Ectodermal cell (in vitro differentiated cells): ENCODE data around the gene MGAT1.

Source experiments
- H3K27ac ChIP-seq: 2 replicates; pipeline ENCODE4 v1.7.0; 2013; ENCODE audit warnings: mild to moderate bottlenecking, low read depth, low read length; ENCODE audit not compliant: insufficient read depth, poor library complexity, severe bottlenecking
- H3K27me3 ChIP-seq: 2 replicates; pipeline ENCODE4 v1.7.0; 2013; ENCODE audit warnings: mild to moderate bottlenecking, low read length; ENCODE audit not compliant: insufficient read depth, control insufficient read depth, poor library complexity, severe bottlenecking
- H3K36me3 ChIP-seq: one replicate; pipeline ENCODE4 v1.7.0; 2013; ENCODE audit warnings: low read length; ENCODE audit not compliant: control insufficient read depth, insufficient read depth
- H3K4me1 ChIP-seq: one replicate; pipeline ENCODE4 v1.7.0; 2013; ENCODE audit warnings: low read length; ENCODE audit not compliant: control insufficient read depth, insufficient read depth
- H3K4me3 ChIP-seq: 2 replicates; pipeline ENCODE4 v1.7.0; 2013; ENCODE audit warnings: low read depth, low read length, control low read depth; ENCODE audit not compliant: insufficient read depth
- H3K9me3 ChIP-seq: 2 replicates; pipeline ENCODE4 v1.7.0; 2013; ENCODE audit warnings: mild to moderate bottlenecking, low read length, moderate library complexity; ENCODE audit not compliant: control insufficient read depth
- WGBS, 2 experiments: methylation state at CpG; one replicate each; pipeline ENCODE4 v1.1.7; 2013; ENCODE audit warnings: missing lambda C conversion rate in 2 of 2; 5-methylcytosine and 5-hydroxymethylcytosine counted together

MGAT1 gene

DNA sequence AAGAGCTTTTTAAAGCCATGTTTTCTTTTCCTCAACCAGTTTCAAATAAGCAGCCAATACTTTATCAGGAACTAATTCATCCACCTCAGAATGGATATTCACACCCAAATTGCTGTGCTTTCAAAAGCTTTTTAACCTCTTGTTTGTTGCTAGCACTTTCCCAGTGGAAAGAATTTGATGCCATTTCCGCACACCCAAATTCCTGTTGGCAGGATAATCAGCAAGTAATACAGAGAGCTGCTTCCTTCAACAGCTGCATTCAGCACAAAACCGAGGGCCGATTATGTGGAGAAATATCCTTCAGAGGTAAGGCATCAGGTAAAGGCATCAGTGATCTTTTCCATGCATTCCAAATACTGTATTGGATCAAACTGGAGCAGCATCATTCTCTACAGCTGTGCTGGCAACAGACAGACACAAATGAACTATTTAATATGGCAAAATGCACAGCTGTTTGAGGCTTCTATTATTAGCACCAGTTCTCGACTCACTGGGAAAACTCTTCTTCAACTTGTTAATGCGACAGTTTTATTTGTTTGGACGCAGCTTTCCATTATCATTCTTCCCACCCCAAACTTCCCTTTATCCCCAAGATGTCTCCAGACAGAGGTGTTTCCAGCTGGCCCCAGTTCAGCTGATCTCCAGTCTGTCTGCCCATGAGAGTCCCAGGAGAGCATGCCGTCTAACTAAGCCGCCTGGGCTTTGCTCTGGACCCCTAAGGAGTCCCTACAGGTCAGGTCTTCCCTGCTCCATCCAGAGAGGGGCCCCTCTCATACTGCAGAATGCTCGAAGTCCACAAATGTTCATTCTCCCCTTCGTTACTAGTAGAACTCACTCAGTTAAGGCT is 22.2 kb upstream of the MGAT1 start:
- no peak overlapping the region for H3K27ac ChIP-seq
- no peaks in the 10 kb centered on the region for H3K4me1 ChIP-seq
- H3K9me3 ChIP-seq: no peaks in the 10 kb centered on the region
- H3K36me3 ChIP-seq: peaks cover 6% of the 10 kb centered on the region
- 88 to 89% methylated on average over 10 of the region's 10 CpGs for WGBS, 2 experiments
- H3K27me3 ChIP-seq: no peaks in the 10 kb centered on the region
- H3K4me3 ChIP-seq: no peak overlapping the region

GRCh38 chr5:180823940-180824629 is 21.5 kb upstream of the MGAT1 start:
- Histone ChIP-seq H3K27ac (no peak overlapping the region), H3K9me3 (no peaks in the 10 kb centered on the region)
- 88 to 93% methylated on average over 5 to 6 of the region's 6 CpGs for WGBS, 2 experiments

GRCh38 chr5:180823346-180823745 is 20.7 kb upstream of the MGAT1 start:
- H3K4me3 ChIP-seq: no peak overlapping the region
- no peaks in the 10 kb centered on the region for H3K27me3 ChIP-seq
- no peaks in the 10 kb centered on the region for H3K4me1 ChIP-seq
- H3K27ac ChIP-seq: no peak overlapping the region
- no peaks in the 10 kb centered on the region for H3K36me3 ChIP-seq
- H3K9me3 ChIP-seq: no peaks in the 10 kb centered on the region
- 85 to 89% methylated on average over 7 of the region's 7 CpGs for WGBS, 2 experiments

More at GRCh38 chr5:180823940-180824629, 21.5 kb upstream of the MGAT1 start:
- Histone ChIP-seq H3K4me3 (no peak overlapping the region), H3K27me3 (no peaks in the 10 kb centered on the region), H3K36me3 (no peaks in the 10 kb centered on the region), H3K4me1 (no peaks in the 10 kb centered on the region)

GRCh38 chr5:180821538-180821937 is 18.9 kb upstream of the MGAT1 start:
- Histone ChIP-seq H3K9me3 (no peaks in the 10 kb centered on the region), H3K27me3 (no peaks in the 10 kb centered on the region), H3K36me3 (no peaks in the 10 kb centered on the region), H3K4me1 (peaks cover 6% of the 10 kb centered on the region), H3K4me3 (no peak overlapping the region), H3K27ac (no peak overlapping the region)
- 96 to 98% methylated on average over 4 of the region's 4 CpGs for WGBS, 2 experiments

- 81 to 88% methylated on average over 3 of the region's 3 CpGs for whole genome bisulfite sequencing, 2 experiments
- no peaks in the 10 kb centered on the region for H3K27me3 ChIP-seq
- peaks cover 6% of the 10 kb centered on the region for H3K4me1 ChIP-seq
- H3K27ac ChIP-seq: no peak overlapping the region
- no peaks in the 10 kb centered on the region for H3K36me3 ChIP-seq
- H3K9me3 ChIP-seq: no peaks in the 10 kb centered on the region
- H3K4me3 ChIP-seq: no peak overlapping the region
These were observed 18.2 kb upstream of the MGAT1 start for GRCh38 chr5:180820788-180821321.

- H3K4me1 ChIP-seq: peaks cover 6% of the 10 kb centered on the region
- no peaks in the 10 kb centered on the region for H3K27me3 ChIP-seq
- 90 to 94% methylated on average over 6 of the region's 6 CpGs for WGBS, 2 experiments
- no peaks in the 10 kb centered on the region for H3K36me3 ChIP-seq
- no peaks in the 10 kb centered on the region for H3K9me3 ChIP-seq
- no peak overlapping the region for H3K4me3 ChIP-seq
- H3K27ac ChIP-seq: no peak overlapping the region
These were observed 16.2 kb upstream of the MGAT1 start for GRCh38 chr5:180818677-180819341.

- WGBS, 2 experiments: 85 to 91% methylated on average over 13 of the region's 13 CpGs
- H3K27me3 ChIP-seq: no peaks in the 10 kb centered on the region
- peaks cover 6% of the 10 kb centered on the region for H3K4me1 ChIP-seq
- no peak overlapping the region for H3K27ac ChIP-seq
- H3K9me3 ChIP-seq: no peaks in the 10 kb centered on the region
- no peaks in the 10 kb centered on the region for H3K36me3 ChIP-seq
- H3K4me3 ChIP-seq: no peak overlapping the region
These were observed 15.5 kb upstream of the MGAT1 start for GRCh38 chr5:180817893-180818674.

DNA sequence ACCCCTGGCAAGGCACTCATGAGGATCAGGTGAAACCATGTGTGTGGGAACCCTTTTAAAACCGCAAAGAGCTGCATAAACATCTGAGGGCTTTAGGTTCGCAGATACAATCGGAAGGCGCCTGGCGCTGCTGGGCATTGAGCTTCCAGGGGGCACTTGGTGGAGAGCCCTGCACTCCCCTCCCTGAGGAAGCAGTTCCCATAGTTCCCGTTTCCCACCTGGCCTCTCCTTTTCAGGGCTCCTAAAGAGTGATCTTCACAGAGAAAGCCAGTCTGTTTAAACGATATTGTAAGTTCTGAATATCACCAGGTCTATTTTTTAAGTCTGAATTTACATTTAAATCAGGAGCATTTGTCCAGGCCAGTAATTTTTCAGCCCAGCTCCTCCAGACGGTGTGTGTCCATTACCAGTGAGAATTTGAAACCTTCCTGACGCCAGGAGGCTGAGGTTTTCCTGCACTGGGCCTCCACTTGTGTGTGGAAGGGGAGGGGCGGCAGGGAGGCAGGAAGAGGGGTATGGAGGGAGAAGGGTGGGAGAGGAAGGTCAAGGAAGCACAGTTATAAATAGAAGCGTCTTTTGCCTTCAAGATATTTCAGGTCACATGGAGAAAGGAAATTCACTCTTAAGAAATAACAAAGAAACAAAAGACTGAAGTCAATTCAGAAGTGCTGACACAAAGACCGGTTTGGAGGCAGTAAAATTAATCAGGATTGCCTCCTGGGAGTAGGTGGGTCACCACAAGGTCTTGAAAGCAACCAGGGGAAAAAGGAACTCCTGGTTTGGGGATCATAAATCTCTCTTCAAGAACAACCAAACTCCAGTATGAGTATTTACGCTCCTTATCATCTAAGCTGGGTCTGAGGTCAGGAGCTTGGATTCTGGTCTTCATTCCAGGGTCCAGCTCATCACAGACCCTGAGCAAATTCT is 14.3 kb upstream of the MGAT1 start:
- Histone ChIP-seq H3K9me3 (no peaks in the 10 kb centered on the region), H3K36me3 (no peaks in the 10 kb centered on the region), H3K27me3 (no peaks in the 10 kb centered on the region), H3K27ac (no peak overlapping the region), H3K4me3 (no peak overlapping the region), H3K4me1 (peaks cover 6% of the 10 kb centered on the region)
- whole genome bisulfite sequencing, 2 experiments: 72% methylated on average over 13 of the region's 13 CpGs
